Neuronal stem cell (in vitro differentiated cells): ENCODE results near the gene SMNDC1.

Experiments
- DNase-seq: peaks from one replicate; pipeline ENCODE4 v3.0.0-alpha.2; 2013; ENCODE audit warnings: low spot score
- H2AFZ ChIP-seq: one replicate; pipeline ENCODE4 v1.6.1; 2013; ENCODE audit warnings: mild to moderate bottlenecking, low read length, inconsistent platforms
- H2AK5ac ChIP-seq: 2 replicates; pipeline ENCODE4 v1.6.1; 2013; ENCODE audit warnings: low read depth, mild to moderate bottlenecking, inconsistent platforms, low read length, moderate library complexity, mixed read lengths
- H2BK120ac ChIP-seq: 2 replicates; pipeline ENCODE4 v1.6.1; 2013; ENCODE audit warnings: low read depth, mild to moderate bottlenecking, inconsistent platforms, low read length, moderate library complexity, mixed read lengths
- H2BK12ac ChIP-seq: one replicate; pipeline ENCODE4 v1.6.1; 2013; ENCODE audit warnings: low read length, inconsistent platforms
- H2BK15ac ChIP-seq: 2 replicates; pipeline ENCODE4 v1.6.1; 2013; ENCODE audit warnings: mild to moderate bottlenecking, low read length, inconsistent platforms, mixed read lengths
- H2BK5ac ChIP-seq: one replicate; pipeline ENCODE4 v1.6.1; 2013; ENCODE audit warnings: inconsistent platforms, mild to moderate bottlenecking, low read length, moderate library complexity
- H3K14ac ChIP-seq: one replicate; pipeline ENCODE4 v1.6.1; 2013; ENCODE audit warnings: low read length, inconsistent platforms
- H3K18ac ChIP-seq: 2 replicates; pipeline ENCODE4 v1.6.1; 2013; ENCODE audit warnings: low read length, inconsistent platforms
- H3K23ac ChIP-seq: 2 replicates; pipeline ENCODE4 v1.6.1; 2013; ENCODE audit warnings: low read depth, mild to moderate bottlenecking, mixed read lengths, low read length, inconsistent platforms; ENCODE audit not compliant: poor library complexity
- H3K27ac ChIP-seq: replicated peaks from 3 replicates; pipeline ENCODE4 v1.5.1; 2013; ENCODE audit warnings: low read length, inconsistent platforms
- H3K27me3 ChIP-seq, 3 experiments: 2 replicates each; pipeline ENCODE4 v1.6.1; 2013; ENCODE audit warnings: low read length in 3 of 3, mild to moderate bottlenecking in 2 of 3, inconsistent platforms in 1 of 3, low read depth in 1 of 3, mixed read lengths in 1 of 3, moderate library complexity in 1 of 3; ENCODE audit not compliant: control insufficient read depth in 3 of 3, insufficient read depth in 3 of 3
- H3K36me3 ChIP-seq, 2 donors: replicated peaks in 1 of 2; 2 replicates each; pipeline ENCODE4 v1.6.1; 2013; ENCODE audit warnings: low read length in 2 of 2; ENCODE audit not compliant: control insufficient read depth in 2 of 2, insufficient read depth in 2 of 2
- H3K4ac ChIP-seq: 2 replicates; pipeline ENCODE4 v1.6.1; 2013; ENCODE audit warnings: inconsistent platforms, mild to moderate bottlenecking, low read length, moderate library complexity
- H3K4me1 ChIP-seq, 2 donors: 1 replicate in 1 of 2; 2 replicates in 1 of 2; pipeline ENCODE4 v1.6.1; 2013; ENCODE audit warnings: low read length in 2 of 2, low read depth in 1 of 2; ENCODE audit not compliant: control insufficient read depth in 2 of 2, insufficient read depth in 1 of 2
- H3K4me2 ChIP-seq: one replicate; pipeline ENCODE4 v1.6.1; 2013; ENCODE audit warnings: mild to moderate bottlenecking, low read length, inconsistent platforms; ENCODE audit not compliant: insufficient read depth, poor library complexity, severe bottlenecking
- H3K4me3 ChIP-seq, 2 donors: 2 replicates each; pipeline ENCODE4 v1.5.1; 2013; ENCODE audit warnings: low read length in 2 of 2, mild to moderate bottlenecking in 2 of 2, inconsistent platforms in 1 of 2, moderate library complexity in 1 of 2
- H3K79me1 ChIP-seq: one replicate; pipeline ENCODE4 v1.6.1; 2013; ENCODE audit warnings: low read depth, mild to moderate bottlenecking, inconsistent platforms, low read length, moderate library complexity
- H3K9ac ChIP-seq: one replicate; pipeline ENCODE4 v1.6.1; 2013; ENCODE audit warnings: mild to moderate bottlenecking, low read depth, low read length, inconsistent platforms; ENCODE audit not compliant: poor library complexity
- H3K9me3 ChIP-seq, 2 donors: replicated peaks in 1 of 2; 2 replicates each; pipeline versions ENCODE3 to v1.6.1; 2013; ENCODE audit warnings: low read length in 2 of 2, mild to moderate bottlenecking in 2 of 2, inconsistent platforms in 1 of 2, low read depth in 1 of 2, mixed read lengths in 1 of 2, moderate library complexity in 1 of 2; ENCODE audit not compliant: control insufficient read depth in 2 of 2, insufficient read depth in 1 of 2
- H4K8ac ChIP-seq: one replicate; pipeline ENCODE4 v1.6.1; 2013; ENCODE audit warnings: low read depth, mild to moderate bottlenecking, inconsistent platforms, low read length, moderate library complexity
- H4K91ac ChIP-seq: one replicate; pipeline ENCODE4 v1.6.1; 2013; ENCODE audit warnings: low read length, low read depth, mild to moderate bottlenecking, inconsistent platforms; ENCODE audit not compliant: poor library complexity
- WGBS, 2 donors: extraction: QIAGEN DNeasy Blood & Tissue Kit; methylation state at CpG; one replicate each; pipeline ENCODE4 v1.1.7; 2013; ENCODE audit warnings: missing lambda C conversion rate in 2 of 2, mixed read lengths in 1 of 2; ENCODE audit not compliant: insufficient read length in 2 of 2, insufficient replicate concordance in 1 of 2; ENCODE audit errors: extremely low coverage in 2 of 2; 5-methylcytosine and 5-hydroxymethylcytosine counted together

SMNDC1 gene

DNA sequence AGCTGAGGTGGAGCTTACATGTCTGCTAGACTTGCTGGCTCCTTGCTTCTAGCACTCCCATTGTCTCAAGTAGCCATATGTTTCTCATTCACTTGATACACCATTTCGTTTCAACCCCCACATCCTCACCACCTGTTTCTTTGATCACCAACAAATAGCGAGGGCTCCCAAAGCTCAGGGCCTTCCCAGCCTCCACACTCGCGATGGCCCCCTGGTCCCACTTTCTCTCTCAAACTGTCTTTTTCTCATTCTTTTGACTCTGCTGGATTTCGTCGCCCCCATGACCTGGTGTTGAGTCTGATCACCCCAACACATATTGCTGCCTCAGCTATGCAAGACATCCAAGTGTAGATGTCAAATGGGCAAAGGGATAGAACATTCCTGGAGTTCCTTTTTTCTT lies 26.0 kb upstream of the SMNDC1 start:
- WGBS, 2 donors, result no CpG with 5 or more reads among the region's 6 CpGs

DNA sequence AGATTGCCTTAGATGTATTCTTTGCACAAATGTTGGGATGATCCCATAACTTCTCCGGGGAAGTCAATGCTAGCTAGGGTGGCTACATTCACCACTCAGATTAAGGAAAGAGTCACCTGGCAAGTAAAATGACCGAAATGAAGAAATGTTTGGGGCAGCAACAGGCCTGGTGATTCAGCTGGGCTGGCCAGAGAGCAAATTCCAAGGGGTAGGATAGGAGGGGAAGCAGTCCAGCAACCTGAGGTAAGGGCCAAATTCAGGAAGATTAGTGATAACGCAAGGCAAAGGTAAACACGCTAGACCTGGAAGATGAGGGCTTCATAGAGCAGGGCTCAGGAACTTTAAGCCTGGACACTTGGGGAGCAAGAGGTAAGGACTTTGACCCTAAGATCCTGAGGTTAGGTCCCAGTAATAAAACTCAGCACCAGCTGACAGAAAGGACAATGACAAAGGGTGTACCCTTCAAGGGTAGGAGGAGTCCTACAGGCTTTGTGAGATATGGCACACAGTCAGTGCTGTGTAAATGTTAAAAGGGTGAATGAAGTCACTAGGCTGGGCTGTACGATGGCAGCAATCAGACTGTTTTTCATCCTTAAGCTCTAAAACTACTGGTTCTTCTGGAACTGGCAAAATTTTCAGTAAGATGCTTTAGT lies 22.7 kb upstream of the SMNDC1 start:
- H2AFZ ChIP-seq, result no peak overlapping the region
- H2BK15ac ChIP-seq, result no peak overlapping the region
- H3K79me1 ChIP-seq, result no peaks in the 10 kb centered on the region
- no peak overlapping the region for H3K4ac ChIP-seq
- no peaks in the 10 kb centered on the region for H3K4me1 ChIP-seq
- no peaks in the 10 kb centered on the region for H3K36me3 ChIP-seq
- H4K8ac ChIP-seq, result no peak overlapping the region
- peaks cover 9 to 15% of the 10 kb centered on the region in 2 donors for H3K9me3 ChIP-seq
- no peak overlapping the region for H2BK12ac ChIP-seq
- peaks cover 0 to 9% (median 0%) of the 10 kb centered on the region in 3 experiments for H3K27me3 ChIP-seq
- H2AK5ac ChIP-seq, result no peak overlapping the region
- H3K23ac ChIP-seq, result no peak overlapping the region
- H3K4me3 ChIP-seq, result no peak overlapping the region
- no peak overlapping the region for H2BK5ac ChIP-seq
- no peak overlapping the region for H3K27ac ChIP-seq
- no peak overlapping the region for H3K14ac ChIP-seq
- H3K4me2 ChIP-seq, result no peak overlapping the region
- no peak overlapping the region for H2BK120ac ChIP-seq
- DNase-seq, result no peak
- H3K9ac ChIP-seq, result no peak overlapping the region
- WGBS, 2 donors, result no CpG with 5 or more reads among the region's 5 CpGs
- H4K91ac ChIP-seq, result no peak overlapping the region
- no peak overlapping the region for H3K18ac ChIP-seq

More for the DNA sequence above, 26.0 kb upstream of the SMNDC1 start:
- Histone ChIP-seq H2BK15ac (no peak overlapping the region), H3K79me1 (no peaks in the 10 kb centered on the region), H3K27ac (no peak overlapping the region), H3K36me3 (no peaks in the 10 kb centered on the region), H2AFZ (no peak overlapping the region), H4K8ac (no peak overlapping the region), H2AK5ac (no peak overlapping the region), H2BK12ac (no peak overlapping the region), H3K9me3 (peaks cover 9 to 15% of the 10 kb centered on the region in 2 donors), H4K91ac (no peak overlapping the region), H3K27me3 (no peaks in the 10 kb centered on the region), H3K23ac (no peak overlapping the region), H3K9ac (no peak overlapping the region), H2BK5ac (no peak overlapping the region), H2BK120ac (no peak overlapping the region), H3K4me1 (peaks cover 1 to 2% of the 10 kb centered on the region in 2 donors), H3K14ac (no peak overlapping the region), H3K4me2 (no peak overlapping the region), H3K18ac (no peak overlapping the region), H3K4me3 (no peak overlapping the region), H3K4ac (no peak overlapping the region)
- DNase-seq, result no peak

DNA sequence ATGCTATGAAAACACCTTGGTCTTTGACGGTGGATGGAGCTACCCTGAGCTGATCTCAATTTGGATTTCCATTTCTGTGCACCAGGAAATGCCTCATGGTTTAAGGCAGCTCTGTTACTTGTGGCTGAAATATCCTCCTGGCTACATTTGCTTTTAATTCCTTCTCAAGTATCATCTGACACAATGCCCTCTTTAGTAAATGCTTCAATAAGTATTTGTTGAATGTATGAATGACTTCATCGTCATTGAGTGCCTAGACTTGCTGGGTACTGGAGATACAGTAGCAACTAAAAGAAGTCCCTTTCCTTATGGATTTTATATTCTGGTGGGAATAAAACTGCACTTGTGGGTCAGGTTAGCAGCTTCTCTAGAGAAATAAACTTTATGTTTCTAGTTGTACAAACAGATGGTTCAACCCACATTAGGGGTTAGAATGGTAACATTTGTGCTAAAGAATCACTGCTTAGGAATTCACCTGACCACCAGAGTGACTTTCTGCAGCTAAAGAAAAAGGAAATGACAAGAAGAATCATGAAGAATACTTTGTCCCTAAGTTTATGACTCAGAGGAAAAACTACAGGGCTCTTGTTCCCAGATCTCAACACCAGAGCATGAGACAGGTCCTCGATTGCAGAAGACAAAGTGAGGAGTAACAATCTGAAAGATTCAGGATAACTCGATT lies 21.8 kb upstream of the SMNDC1 start:
- Histone ChIP-seq H3K9me3 (peaks cover 9 to 15% of the 10 kb centered on the region in 2 donors), H3K14ac (no peak overlapping the region), H2BK120ac (no peak overlapping the region), H2BK5ac (no peak overlapping the region), H3K4me3 (no peak overlapping the region), H4K91ac (no peak overlapping the region), H2AK5ac (no peak overlapping the region), H3K79me1 (no peaks in the 10 kb centered on the region), H2AFZ (no peak overlapping the region), H3K27ac (no peak overlapping the region), H3K4me1 (no peaks in the 10 kb centered on the region), H2BK12ac (no peak overlapping the region), H2BK15ac (no peak overlapping the region), H3K27me3 (peaks cover 0 to 9% (median 0%) of the 10 kb centered on the region in 3 experiments), H3K9ac (no peak overlapping the region), H3K18ac (no peak overlapping the region), H3K4ac (no peak overlapping the region), H3K23ac (no peak overlapping the region), H3K4me2 (no peak overlapping the region), H3K36me3 (no peaks in the 10 kb centered on the region), H4K8ac (no peak overlapping the region)
- no CpG with 5 or more reads among the region's 4 CpGs for WGBS, 2 donors
- DNase-seq, result no peak

DNA sequence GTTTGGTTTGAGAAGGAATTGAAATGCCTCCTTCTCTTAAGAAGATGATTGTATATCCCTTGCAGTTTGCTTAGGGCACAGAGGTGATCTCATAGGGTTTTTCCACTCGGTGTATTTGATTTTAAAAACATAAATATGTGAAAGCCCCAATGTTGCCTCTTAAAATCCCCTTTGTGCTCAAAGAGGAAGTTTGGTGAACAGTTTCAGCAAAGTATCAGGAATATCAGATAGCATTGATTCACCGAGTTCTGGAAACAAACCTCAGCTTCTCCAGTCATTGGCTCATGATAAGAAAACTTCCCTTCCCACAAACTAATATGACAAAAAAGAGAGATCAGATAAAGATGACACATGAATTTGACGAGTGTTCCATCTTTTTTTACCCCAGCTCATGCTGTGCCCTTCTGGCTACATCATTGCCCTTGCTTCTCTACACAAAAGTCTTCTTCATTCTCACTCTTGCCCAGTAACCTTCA lies 20.1 kb upstream of the SMNDC1 start:
- no peak overlapping the region for H3K23ac ChIP-seq
- DNase-seq, result no peak
- no peaks in the 10 kb centered on the region for H3K36me3 ChIP-seq
- no peak overlapping the region for H2BK15ac ChIP-seq
- no peak overlapping the region for H2BK12ac ChIP-seq
- no peak overlapping the region for H2BK5ac ChIP-seq
- no peak overlapping the region for H4K8ac ChIP-seq
- H3K4me2 ChIP-seq, result no peak overlapping the region
- WGBS, 2 donors, result no CpG with 5 or more reads among the region's 3 CpGs
- H3K9ac ChIP-seq, result no peak overlapping the region
- no peak overlapping the region for H4K91ac ChIP-seq
- H3K14ac ChIP-seq, result no peak overlapping the region
- peaks cover 0 to 9% (median 0%) of the 10 kb centered on the region in 3 experiments for H3K27me3 ChIP-seq
- H3K4ac ChIP-seq, result no peak overlapping the region
- no peak overlapping the region for H3K18ac ChIP-seq
- no peak overlapping the region for H2AK5ac ChIP-seq
- H3K79me1 ChIP-seq, result no peaks in the 10 kb centered on the region
- H2BK120ac ChIP-seq, result no peak overlapping the region
- no peaks in the 10 kb centered on the region for H3K4me1 ChIP-seq
- H3K27ac ChIP-seq, result no peak overlapping the region
- peaks cover 0 to 8% of the 10 kb centered on the region in 2 donors for H3K9me3 ChIP-seq
- no peak overlapping the region for H3K4me3 ChIP-seq
- H2AFZ ChIP-seq, result no peak overlapping the region
